ENCODE results near the gene VGLL4. TPM values are rescaled to one million over a fixed set of nuclear protein-coding genes. Genes with fewer than 3 reads are reported as not detected.

Gene VGLL4
- total and polyA plus RNA-seq, 2 of the 4 experiments (the other 2 are of a cell fraction): 26.2 to 35.4 TPM

- Histone ChIP-seq H3K4me2 (ENCODE audit: low read depth, low read length) (no peak overlapping the region), H2AFZ (replicated peaks; ENCODE audit: low read length, poor library complexity) (no peak overlapping the region), H3K14ac (replicated peaks; ENCODE audit: low read depth, low read length) (no peak overlapping the region), H3K27ac (ENCODE audit: insufficient read depth, low read length) (no peak overlapping the region), H2BK15ac (ENCODE audit: low read depth, low read length) (no peak overlapping the region), H3K9me1 (ENCODE audit: insufficient read depth, low read length) (peaks cover 41% of the 10 kb centered on the region), H2AK5ac (ENCODE audit: low read depth, low read length) (no peak overlapping the region), H3K27me3 (ENCODE audit: control insufficient read depth, insufficient read depth, low read length) (no peaks in the 10 kb centered on the region), H3K9me3 (ENCODE audit: control insufficient read depth, insufficient read depth, low read length) (no peaks in the 10 kb centered on the region), H2BK5ac (ENCODE audit: low read depth, low read length, poor library complexity, severe bottlenecking) (no peak overlapping the region), H2BK120ac (ENCODE audit: low read depth, low read length) (no peak overlapping the region), H3K23ac (ENCODE audit: low read depth, low read length) (no peak overlapping the region), H4K5ac (ENCODE audit: low read depth, low read length) (no peak overlapping the region), H2BK20ac (ENCODE audit: low read depth, low read length) (no peak overlapping the region), H4K8ac (ENCODE audit: low read depth in 2 of 2, low read length in 2 of 2) (no peak overlapping the region), H3K4ac (ENCODE audit: low read depth, low read length) (no peak overlapping the region), H2AK9ac (replicated peaks; ENCODE audit: low read depth, low read length, poor library complexity) (no peak overlapping the region), H3K36me3 (ENCODE audit: control insufficient read depth, insufficient read depth, low read length) (peaks cover 67% of the 10 kb centered on the region), H3K56ac (ENCODE audit: extremely low read depth, insufficient read depth, low read length) (no peak overlapping the region), H4K91ac (ENCODE audit: insufficient read depth, low read depth, low read length) (no peak overlapping the region), H3K4me3 (ENCODE audit: insufficient read depth, low read depth, low read length) (no peak overlapping the region), H3K18ac (ENCODE audit: low read depth, low read length) (no peak overlapping the region; the same call in 1 of the 2 replicates), H3K79me1 (ENCODE audit: low read depth in 1 of 2, low read length in 2 of 2) (peaks cover 44 to 97% of the 10 kb centered on the region in 2 experiments), H3K9ac (ENCODE audit: low read depth, low read length) (no peak overlapping the region), H3K4me1 (ENCODE audit: control insufficient read depth, insufficient read depth, low read length) (peaks cover 26% of the 10 kb centered on the region), H4K20me1 (ENCODE audit: insufficient read depth, low read length) (peaks cover 63% of the 10 kb centered on the region)
- no TSS peak for BruUV-seq (replicated peaks)
- TF ChIP-seq RAD21 (IDR thresholded peaks at IDR 0.05; ENCODE audit: low read length) (no peak), MAZ (IDR thresholded peaks at IDR 0.05; ENCODE audit: borderline replicate concordance, low read depth, low read length) (no peak), CEBPB (IDR thresholded peaks at IDR 0.05; ENCODE audit: low read depth, low read length) (no peak)
- in situ Hi-C loops (cut with MboI; ENCODE audit: low sequenced_read_pairs): loop anchor here (10.0 kb wide), 1 partner anchor 84 kb away; the partner anchor contains the start of gene VGLL4
- no peak for ATAC-seq (ENCODE audit: low read depth)
- CTCF ChIA-PET: interaction anchor here (0.6 kb wide), 1 partner anchor 222 kb away, joined by 6 read pairs; no protein-coding TSS in a partner anchor
- DNase-seq: no peak
- 90% methylated on average over 10 of the region's 12 CpGs; no CpG with 5 or more reads in 1 of the 2 experiments for WGBS, 2 experiments (ENCODE audit: extremely low coverage in 2 of 2, insufficient read length in 1 of 2)
- intact Hi-C loops (cut with micrococcal nuclease): loop anchor here (2.0 kb wide), 1 partner anchor 74 kb away; no protein-coding TSS in a partner anchor
- dilution Hi-C loops (cut with HindIII; ENCODE audit: low sequenced_read_pairs, unreplicated experiment): no loop called here
- POLR2A ChIA-PET (ENCODE audit: unreplicated experiment): interaction anchor here (0.6 kb wide), 1 partner anchor 84 kb away, joined by 3 read pairs; no protein-coding TSS in a partner anchor
Observed at GRCh38 chr3:11560746-11561145, 83.0 kb downstream of the VGLL4 start.

Data from IMR-90 (cell line).